BE2C (cell line): ENCODE data around the gene GOSR2.

Source experiments
- DNase-seq: peaks from one replicate; pipeline ENCODE4 v3.0.0-alpha.2; 2020
- H3K27me3 ChIP-seq: fragments of 250-450 bp; sonication (Bioruptor Pico); 2 replicates; pipeline ENCODE4 v1.5.1; 2020; ENCODE audit warnings: mild to moderate bottlenecking
- H3K36me3 ChIP-seq: fragments of 250-450 bp; sonication (Bioruptor Pico); 2 replicates; pipeline ENCODE4 v1.5.1; 2020; ENCODE audit warnings: mild to moderate bottlenecking
- H3K4me1 ChIP-seq: fragments of 250-450 bp; sonication (Bioruptor Pico); 2 replicates; pipeline ENCODE4 v1.5.1; 2020
- H3K4me3 ChIP-seq: 2 replicates; pipeline ENCODE4 v1.5.1; 2011; ENCODE audit warnings: low read depth, low read length
- H3K9me3 ChIP-seq: fragments of 250-450 bp; sonication (Bioruptor Pico); 2 replicates; pipeline ENCODE4 v1.5.1; 2020
- TF ChIP-seq, protein P1 (sequence below): IDR thresholded peaks from 2 replicates; pipeline ENCODE4 v1.5.1; 2012; ENCODE audit warnings: mild to moderate bottlenecking, low read depth, low read length

GOSR2 gene

GRCh38 chr17:46978489-46979146 is 55.7 kb downstream of the GOSR2 start:
- TF ChIP-seq, protein P1, sequence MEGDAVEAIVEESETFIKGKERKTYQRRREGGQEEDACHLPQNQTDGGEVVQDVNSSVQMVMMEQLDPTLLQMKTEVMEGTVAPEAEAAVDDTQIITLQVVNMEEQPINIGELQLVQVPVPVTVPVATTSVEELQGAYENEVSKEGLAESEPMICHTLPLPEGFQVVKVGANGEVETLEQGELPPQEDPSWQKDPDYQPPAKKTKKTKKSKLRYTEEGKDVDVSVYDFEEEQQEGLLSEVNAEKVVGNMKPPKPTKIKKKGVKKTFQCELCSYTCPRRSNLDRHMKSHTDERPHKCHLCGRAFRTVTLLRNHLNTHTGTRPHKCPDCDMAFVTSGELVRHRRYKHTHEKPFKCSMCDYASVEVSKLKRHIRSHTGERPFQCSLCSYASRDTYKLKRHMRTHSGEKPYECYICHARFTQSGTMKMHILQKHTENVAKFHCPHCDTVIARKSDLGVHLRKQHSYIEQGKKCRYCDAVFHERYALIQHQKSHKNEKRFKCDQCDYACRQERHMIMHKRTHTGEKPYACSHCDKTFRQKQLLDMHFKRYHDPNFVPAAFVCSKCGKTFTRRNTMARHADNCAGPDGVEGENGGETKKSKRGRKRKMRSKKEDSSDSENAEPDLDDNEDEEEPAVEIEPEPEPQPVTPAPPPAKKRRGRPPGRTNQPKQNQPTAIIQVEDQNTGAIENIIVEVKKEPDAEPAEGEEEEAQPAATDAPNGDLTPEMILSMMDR = no peak
- H3K36me3 ChIP-seq = no peaks in the 10 kb centered on the region
- no peaks in the 10 kb centered on the region for H3K9me3 ChIP-seq
- H3K27me3 ChIP-seq = peaks cover 20% of the 10 kb centered on the region
- peaks cover 3% of the 10 kb centered on the region; the same call in 1 of the 2 replicates for H3K4me1 ChIP-seq
- H3K4me3 ChIP-seq = peak overlapping the region; percentile 61
- DNase-seq = peak; percentile 28

- DNase-seq = peak; percentile 74
- TF ChIP-seq, protein P1 = no peak
- peaks cover 20% of the 10 kb centered on the region for H3K27me3 ChIP-seq
Observed at GRCh38 chr17:46979147-46979863, 56.3 kb downstream of the GOSR2 start, which contains the start of gene RPRML. TSS of gene RPRML (minus strand) at chr17:46979253. CDS start at chr17:46979007, 246 bp downstream.

DNA sequence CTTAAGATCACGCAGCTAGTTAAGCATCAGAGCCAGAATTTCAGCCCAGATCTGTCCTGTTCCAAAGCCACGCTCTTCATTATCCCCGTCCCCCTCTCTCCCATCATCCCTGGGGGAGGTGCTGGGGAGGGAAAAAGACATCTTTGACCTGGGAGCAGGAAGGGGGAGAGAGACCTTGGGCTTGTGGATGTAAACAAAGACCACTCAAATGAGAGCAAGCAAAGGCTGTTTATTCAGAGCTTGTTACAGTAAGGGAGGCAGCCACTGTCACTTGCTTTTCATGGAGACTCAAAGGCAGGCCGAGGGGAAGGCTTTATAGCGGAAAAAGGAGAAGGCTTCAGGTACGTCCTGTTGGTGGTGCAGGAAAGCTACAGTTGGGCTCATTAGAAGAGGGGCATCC is 59.6 kb downstream of the GOSR2 start:
- H3K4me1 ChIP-seq = peaks cover 3% of the 10 kb centered on the region; the same call in 1 of the 2 replicates
- TF ChIP-seq, protein P1 = no peak
- no peaks in the 10 kb centered on the region for H3K9me3 ChIP-seq
- DNase-seq = no peak
- no peak overlapping the region for H3K4me3 ChIP-seq
- peaks cover 20% of the 10 kb centered on the region for H3K27me3 ChIP-seq
- H3K36me3 ChIP-seq = no peaks in the 10 kb centered on the region

More at GRCh38 chr17:46979147-46979863, 56.3 kb downstream of the GOSR2 start, which contains the start of gene RPRML:
- no peaks in the 10 kb centered on the region for H3K9me3 ChIP-seq
- H3K4me1 ChIP-seq = peaks cover 3% of the 10 kb centered on the region; the same call in 1 of the 2 replicates
- H3K36me3 ChIP-seq = no peaks in the 10 kb centered on the region
- peak within 1 kb of the TSS; percentile 61 for H3K4me3 ChIP-seq

GRCh38 chr17:46983782-46984181 is 60.8 kb downstream of the GOSR2 start:
- no peak for DNase-seq
- TF ChIP-seq, protein P1 = no peak
- Histone ChIP-seq H3K4me3 (no peak overlapping the region), H3K4me1 (no peaks in the 10 kb centered on the region), H3K27me3 (peaks cover 13% of the 10 kb centered on the region), H3K9me3 (no peaks in the 10 kb centered on the region), H3K36me3 (no peaks in the 10 kb centered on the region)

- Histone ChIP-seq H3K4me1 (no peaks in the 10 kb centered on the region), H3K36me3 (no peaks in the 10 kb centered on the region), H3K27me3 (peaks cover 7% of the 10 kb centered on the region), H3K9me3 (no peaks in the 10 kb centered on the region), H3K4me3 (no peak overlapping the region)
- TF ChIP-seq, protein P1 = no peak
- no peak for DNase-seq
Observed at GRCh38 chr17:46984341-46984740, 61.4 kb downstream of the GOSR2 start.

- Histone ChIP-seq H3K4me1 (no peaks in the 10 kb centered on the region), H3K36me3 (no peaks in the 10 kb centered on the region), H3K4me3 (no peak overlapping the region), H3K27me3 (0 out of 2 replicates have a peak, but pooled peaks cover 2% of the 10 kb centered on the region), H3K9me3 (no peaks in the 10 kb centered on the region)
- no peak for DNase-seq
- TF ChIP-seq, protein P1 = no peak
Observed at GRCh38 chr17:46984892-46985291, 61.9 kb downstream of the GOSR2 start.
